GM21367 (cell line): ENCODE data around the gene MROH2A.

Experiments
- ATAC-seq: cut with Tn5 transposase; IDR thresholded peaks from one replicate; pipeline ENCODE4 v1.9.1; 2021; ENCODE audit not compliant: unreplicated experiment

MROH2A gene

DNA sequence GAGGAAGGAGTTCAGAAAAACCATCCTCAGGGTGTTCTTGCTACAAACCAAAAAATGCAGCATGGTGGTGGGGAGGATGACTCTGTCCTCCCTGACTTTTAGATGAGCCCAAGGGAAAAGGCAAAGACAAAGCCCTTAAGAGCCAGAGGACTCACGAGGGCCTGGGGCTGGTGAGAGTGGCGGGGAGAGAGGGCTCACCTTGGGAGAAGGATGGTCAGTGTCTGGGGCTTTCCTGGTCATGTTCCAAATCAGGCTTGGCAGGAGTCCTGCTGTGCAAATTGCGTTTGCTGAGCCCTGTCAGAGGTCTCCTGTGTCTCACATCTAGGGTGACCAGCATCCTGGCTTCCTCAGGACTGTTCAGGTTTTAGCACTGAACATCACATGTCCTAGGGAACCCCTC, 13.4 kb upstream of the MROH2A start:
- no peak for ATAC-seq

DNA sequence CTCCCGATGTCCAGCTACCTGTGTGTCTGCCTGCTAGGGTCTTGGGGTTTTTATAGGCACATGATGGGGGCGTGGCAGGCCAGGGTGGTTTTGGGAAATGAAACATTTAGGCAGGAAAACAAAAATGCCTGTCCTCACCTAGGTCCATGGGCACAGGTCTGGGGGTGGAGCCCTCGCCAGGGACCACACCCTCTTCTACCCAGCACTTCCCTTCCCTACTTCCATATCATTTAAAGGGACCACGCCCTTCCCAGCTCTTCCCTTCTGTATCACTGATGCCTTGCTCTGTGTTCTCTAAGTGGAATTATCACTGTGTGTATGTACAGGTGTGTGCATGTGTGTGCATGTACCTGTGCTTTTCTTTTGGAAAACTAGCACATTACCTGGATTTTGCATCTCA, 11.7 kb upstream of the MROH2A start:
- ATAC-seq, result no peak

DNA sequence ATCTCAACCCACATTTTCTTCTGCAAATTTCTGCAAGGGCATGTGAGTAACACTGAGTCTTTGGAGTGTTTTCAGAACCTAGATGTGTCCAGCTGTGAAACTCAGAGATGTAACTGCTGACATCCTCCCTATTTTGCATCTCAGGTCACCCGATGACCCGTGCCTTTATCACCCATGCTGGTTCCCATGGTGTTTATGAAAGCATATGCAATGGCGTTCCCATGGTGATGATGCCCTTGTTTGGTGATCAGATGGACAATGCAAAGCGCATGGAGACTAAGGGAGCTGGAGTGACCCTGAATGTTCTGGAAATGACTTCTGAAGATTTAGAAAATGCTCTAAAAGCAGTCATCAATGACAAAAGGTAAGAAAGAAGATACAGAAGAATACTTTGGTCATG, 10.1 kb upstream of the MROH2A start:
- ATAC-seq, result no peak

- no peak for ATAC-seq
Measured at GRCh38 chr2:233769260-233769659, 8.9 kb upstream of the MROH2A start.

GRCh38 chr2:233772153-233772552, 6.0 kb upstream of the MROH2A start:
- no peak for ATAC-seq

GRCh38 chr2:233772583-233772982, 5.5 kb upstream of the MROH2A start:
- no peak for ATAC-seq

- no peak for ATAC-seq
Measured at GRCh38 chr2:233773854-233774253, 4.3 kb upstream of the MROH2A start.

DNA sequence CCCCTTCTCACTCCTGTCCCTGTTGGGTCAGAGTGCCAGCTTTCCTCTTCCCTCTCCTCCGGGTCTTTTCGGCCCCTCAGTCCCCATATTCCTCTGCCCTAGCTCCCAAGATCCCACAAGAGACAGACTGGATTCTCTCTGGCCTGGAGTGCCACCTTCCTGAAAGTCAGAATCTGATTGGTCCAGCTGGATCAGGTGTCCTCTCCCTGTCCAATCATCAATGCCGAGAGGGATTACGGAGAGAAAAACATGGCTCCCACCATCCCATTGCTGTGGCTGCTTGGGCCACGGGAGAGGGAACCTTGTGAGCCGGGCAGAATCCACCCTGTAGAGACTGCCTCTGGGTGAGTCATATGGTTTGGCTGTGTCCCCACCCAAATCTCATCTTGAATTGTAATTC, 2.7 kb upstream of the MROH2A start:
- no peak for ATAC-seq

GRCh38 chr2:233779722-233780121, 1.6 kb downstream of the MROH2A start:
- ATAC-seq, result no peak

DNA sequence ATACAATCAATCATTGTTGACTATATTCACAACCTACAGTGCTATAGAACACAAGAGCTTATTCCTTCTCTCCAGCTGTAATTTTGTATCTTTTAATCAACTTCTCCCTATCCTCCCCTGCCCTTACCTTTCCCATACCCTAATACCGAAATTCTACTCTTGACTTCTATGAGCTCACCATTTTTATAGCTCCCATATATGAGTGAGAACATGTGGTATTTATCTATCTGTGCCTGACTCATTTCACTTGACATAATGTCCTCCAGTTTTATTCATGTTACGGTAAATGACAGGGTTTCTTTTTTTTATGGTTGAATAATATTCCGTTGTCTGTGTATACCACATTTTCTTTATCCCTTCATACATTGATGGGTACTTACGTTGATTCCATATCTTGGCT, 2.6 kb downstream of the MROH2A start:
- ATAC-seq, result no peak

DNA sequence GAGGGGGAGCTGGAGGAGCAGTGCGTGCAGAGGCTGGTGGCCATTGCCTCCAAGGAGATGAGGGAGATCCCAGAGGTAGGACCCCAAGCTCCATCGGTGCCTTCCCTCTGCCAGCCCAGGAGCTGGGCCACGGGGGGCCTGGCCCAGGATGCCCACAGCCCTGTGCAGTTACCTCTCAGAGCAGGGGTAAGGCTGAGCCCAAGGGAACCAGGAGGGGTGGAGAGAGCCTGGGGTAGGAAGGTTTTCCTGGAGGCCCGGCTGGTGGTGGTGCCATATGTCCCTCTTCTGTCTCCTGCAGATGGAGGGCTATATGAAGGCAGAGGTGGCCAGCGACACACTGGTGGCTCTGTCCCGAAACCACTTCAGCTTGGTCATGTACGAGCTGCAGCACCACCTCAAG, 11.4 kb downstream of the MROH2A start:
- no peak for ATAC-seq

DNA sequence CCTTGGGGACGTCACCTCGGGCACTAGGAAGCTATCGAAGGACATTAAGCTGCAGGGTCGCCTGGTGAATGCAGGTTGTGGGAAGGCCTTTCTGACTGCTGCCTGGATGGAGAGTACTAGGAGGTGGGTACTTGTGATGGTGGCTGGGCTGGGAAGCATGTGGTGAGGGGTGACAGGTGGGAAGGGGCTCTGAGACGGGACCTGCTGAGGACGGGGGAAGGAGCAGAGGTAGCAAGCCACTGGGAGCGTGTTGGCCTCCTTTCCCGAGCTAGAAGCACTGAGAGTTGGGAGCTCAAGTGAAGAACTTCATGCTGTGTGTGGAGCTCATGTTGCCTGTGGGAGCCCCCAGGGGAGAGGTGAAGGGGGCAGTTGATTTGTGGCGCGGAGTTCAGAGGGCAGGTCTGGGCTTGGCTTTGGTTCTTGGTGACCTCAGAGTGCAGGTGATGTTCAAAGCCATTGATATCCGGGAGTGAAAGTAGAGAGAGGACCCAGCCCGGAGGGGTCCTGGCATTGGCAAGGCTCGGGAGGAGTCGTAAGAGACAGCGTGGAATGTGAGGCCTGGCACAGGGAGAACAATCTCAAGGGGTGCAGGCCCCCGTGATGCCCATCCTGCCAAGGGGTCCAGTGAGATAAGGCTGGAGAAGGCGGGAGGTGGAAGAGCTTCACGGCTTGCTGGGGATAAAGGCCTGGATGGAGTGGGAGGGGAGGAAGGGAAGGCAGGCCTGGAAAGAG, 13.2 kb downstream of the MROH2A start:
- ATAC-seq, result no peak

DNA sequence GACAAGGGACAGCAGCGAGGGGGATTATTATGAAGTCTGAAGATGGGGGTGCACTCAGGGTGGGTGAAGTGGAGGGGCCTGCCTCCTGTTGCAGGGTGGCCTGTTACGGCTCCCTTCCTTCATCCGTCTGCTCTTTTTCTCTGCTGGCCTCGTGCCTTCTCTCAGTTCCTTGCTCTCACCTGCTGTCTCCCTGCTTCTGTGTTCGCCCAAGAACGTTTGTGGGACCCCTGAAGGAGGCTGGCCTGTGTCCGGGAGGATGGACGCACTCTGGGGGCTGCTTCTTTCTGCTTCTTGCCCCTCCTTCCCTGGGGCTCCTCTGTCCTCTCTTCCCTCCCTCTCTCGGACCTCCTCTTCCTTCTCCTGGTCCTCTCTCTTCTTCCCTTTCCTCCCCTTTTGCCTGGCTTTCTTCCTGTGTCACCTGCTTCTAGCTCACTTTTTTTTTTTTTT, 13.8 kb downstream of the MROH2A start:
- ATAC-seq, result no peak

DNA sequence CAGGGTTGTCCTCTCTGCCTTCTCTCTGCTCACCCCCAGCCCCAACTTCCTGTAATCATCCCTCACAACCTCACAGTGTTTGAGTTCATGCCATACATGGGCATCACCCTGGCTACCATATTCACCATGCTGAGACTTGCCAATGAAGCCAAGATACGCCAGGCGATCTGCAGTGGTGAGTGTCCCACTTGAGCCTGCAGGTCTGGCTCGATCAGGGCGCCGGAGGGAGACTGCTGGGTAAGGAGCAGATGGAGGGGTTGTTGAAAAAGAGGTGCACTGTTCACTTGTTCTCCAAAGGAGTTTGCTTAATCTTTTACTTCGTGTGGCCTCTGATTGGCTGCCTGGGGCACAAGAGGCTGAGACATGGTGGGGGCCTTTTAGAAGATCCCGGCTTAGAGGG, 14.6 kb downstream of the MROH2A start:
- no peak for ATAC-seq

- no peak for ATAC-seq
Measured at GRCh38 chr2:233793465-233794127, 15.5 kb downstream of the MROH2A start.

DNA sequence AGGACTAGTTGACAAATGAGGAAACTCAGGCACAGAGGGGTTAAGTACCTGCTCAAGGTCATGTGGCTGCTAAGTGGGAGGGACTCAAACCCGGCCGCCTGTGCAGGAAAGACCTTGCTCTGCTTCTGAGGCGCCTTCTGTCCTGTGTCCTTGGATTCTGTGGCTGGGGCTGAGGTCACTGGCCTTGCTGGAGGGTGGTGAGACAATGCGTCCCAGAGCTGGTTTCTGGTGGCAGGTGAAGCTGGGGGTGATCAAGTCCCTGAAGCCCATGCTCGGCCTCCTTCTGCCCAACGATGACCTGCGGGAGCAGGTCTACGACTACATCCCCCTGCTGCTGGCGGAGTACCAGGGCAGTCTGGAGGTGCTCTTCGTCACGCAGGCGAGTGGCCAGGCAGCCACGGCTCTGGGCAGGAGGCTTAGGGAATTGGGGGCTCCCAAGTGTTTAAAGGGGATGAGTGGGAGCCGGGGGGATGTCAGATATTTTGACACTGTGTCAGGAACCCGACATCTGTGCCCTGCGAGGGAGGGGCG, 16.1 kb downstream of the MROH2A start:
- ATAC-seq, result no peak

DNA sequence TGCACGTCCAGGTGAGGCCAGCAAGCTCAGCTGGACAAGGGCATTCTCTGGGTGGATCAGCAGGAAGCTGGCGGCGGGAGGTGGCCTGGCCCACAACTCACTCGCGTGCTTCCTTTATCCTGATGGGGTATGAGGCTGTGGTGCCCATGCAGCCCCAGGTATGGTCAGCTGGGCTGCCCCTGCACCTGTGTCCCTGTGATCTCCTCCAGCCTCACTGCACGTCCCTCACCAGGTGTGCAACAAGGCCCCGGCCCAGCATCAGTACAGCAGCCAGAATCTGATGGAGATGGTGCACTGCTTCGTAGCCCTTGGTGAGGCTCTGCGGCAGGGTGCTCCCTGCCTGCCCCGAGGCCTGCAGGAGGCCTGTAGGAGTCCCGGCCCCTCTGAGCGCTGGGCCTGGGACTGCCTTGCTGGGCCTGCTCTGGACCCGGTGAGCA, 17.6 kb downstream of the MROH2A start:
- ATAC-seq, result no peak

DNA sequence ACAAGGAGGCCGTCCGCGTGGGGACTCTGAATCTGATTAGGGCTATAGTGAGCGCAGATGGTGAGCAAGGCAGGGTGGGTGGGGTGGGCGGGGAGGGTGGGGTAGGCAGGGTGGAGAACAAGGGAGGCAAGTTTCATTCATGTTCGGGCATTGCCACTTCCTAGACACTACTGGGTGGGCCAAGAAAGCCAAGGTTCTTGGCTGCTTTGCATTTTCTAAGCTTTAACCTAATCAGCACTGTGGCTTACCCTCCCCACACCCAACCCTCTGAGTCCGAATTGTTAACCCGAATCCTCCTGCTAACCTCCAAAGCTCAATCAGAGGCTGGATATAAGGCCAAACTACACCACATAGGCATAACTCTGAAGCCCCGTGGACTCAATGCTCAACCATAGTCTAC, 18.1 kb downstream of the MROH2A start:
- ATAC-seq, result no peak

DNA sequence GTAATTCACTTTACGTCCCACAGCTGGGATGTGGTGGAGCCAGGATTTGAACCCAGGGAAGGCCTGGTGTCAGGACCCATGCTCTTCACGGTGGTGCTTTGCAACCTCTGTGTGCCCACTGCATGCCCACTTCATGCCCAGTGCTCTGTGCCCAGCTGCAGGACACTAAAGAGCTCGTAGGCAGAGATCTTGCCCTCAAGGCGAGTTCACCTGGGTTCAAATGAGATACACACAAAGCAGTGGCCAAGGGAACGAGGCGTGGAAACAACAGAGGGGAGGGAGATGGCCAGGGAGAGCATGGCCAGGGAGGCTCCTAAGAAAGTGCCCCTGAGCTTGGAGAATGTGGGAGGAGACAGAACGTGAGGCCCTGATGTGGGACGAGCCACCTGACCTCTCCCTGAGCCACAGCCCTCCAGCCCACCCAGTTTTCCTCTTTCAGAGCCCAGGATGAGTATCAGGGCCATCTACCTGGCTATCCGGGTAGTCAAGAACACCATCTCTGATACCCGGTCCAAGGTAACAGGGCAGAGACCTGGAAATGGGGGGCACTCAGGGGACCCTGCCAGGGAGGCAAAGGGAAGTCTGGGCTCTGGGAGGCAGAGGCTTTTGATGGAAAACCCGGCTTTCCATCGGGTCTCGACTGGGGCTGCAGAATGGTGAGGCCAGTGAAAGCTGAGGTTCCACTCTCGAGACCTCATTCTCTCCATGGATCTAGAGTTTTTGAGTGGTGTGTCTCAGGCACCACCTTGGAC, 20.4 kb downstream of the MROH2A start:
- no peak for ATAC-seq

GRCh38 chr2:233799087-233799665, 21.0 kb downstream of the MROH2A start:
- no peak for ATAC-seq

- ATAC-seq, result no peak
Measured at GRCh38 chr2:233799716-233800115, 21.6 kb downstream of the MROH2A start.
